Measurements from ENCODE around the gene PARD6B.
"Not testable (repeated sequence)": the region's sequence is repeated elsewhere in the genome, so short reads cannot be mapped to it uniquely, and the experiment has no call there.

PARD6B gene

DNA sequence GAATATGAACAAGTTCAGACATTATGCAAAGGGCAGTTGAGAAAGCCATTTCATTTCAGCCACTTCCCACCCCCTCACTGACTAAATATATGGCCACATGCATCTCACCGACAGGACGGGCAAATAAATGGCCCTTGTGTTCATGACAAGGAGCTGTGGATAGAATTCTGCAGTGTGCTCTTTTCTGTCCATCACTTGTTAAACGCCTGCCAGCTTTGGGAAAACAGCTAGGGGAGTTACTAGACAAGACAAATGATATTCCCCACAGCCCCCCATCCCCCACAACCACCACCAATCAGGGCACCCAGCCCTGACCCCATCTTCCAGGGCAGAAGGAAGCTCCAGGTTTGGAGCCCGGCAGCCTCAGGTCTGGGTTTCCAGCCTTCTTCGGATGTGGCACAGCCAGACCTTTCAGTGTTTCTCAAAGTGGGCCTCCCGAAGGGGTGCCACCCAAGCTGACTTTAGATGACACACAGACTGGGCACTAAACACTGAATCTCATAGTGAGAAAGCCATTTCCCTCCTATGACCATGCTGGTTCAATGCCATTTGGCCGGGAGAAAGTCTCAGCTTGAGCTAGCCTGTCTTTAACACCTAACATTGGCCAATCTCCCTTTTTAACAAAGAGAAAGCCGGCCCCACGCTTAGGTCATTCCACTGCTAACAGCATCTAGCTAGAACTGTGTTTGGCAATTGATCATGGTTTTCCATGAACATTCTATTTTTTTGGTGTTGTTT, 36.1 kb upstream of the PARD6B start:
- no peaks in the 10 kb centered on the region for H3K9me2 ChIP-seq (replicated peaks; ENCODE audit: low read depth, low read length)
- H3K79me2 ChIP-seq (ENCODE audit: insufficient read depth, low read length), result no peaks in the 10 kb centered on the region
- no peak overlapping the region for H2AFZ ChIP-seq (ENCODE audit: low read length)
- no peak overlapping the region for H3K4me2 ChIP-seq (ENCODE audit: low read depth, low read length, poor library complexity, severe bottlenecking)
- H3K9ac ChIP-seq (ENCODE audit: low read depth, low read length, poor library complexity, severe bottlenecking), result no peak overlapping the region
- no peaks in the 10 kb centered on the region for H3K27me3 ChIP-seq (ENCODE audit: insufficient read depth, low read length, poor library complexity, severe bottlenecking)
- no peaks in the 10 kb centered on the region for H3K36me3 ChIP-seq (ENCODE audit: insufficient read depth, low read length)
- no peaks in the 10 kb centered on the region for H4K20me1 ChIP-seq (ENCODE audit: insufficient read depth, low read length, poor library complexity, severe bottlenecking)
- H3K4me1 ChIP-seq (ENCODE audit: insufficient read depth, low read length, poor library complexity, severe bottlenecking), result no peaks in the 10 kb centered on the region
- no peak for TF ChIP-seq EZH2phosphoT487 (IDR thresholded peaks at IDR 0.05; ENCODE audit: borderline replicate concordance)
- TF ChIP-seq, protein P1, sequence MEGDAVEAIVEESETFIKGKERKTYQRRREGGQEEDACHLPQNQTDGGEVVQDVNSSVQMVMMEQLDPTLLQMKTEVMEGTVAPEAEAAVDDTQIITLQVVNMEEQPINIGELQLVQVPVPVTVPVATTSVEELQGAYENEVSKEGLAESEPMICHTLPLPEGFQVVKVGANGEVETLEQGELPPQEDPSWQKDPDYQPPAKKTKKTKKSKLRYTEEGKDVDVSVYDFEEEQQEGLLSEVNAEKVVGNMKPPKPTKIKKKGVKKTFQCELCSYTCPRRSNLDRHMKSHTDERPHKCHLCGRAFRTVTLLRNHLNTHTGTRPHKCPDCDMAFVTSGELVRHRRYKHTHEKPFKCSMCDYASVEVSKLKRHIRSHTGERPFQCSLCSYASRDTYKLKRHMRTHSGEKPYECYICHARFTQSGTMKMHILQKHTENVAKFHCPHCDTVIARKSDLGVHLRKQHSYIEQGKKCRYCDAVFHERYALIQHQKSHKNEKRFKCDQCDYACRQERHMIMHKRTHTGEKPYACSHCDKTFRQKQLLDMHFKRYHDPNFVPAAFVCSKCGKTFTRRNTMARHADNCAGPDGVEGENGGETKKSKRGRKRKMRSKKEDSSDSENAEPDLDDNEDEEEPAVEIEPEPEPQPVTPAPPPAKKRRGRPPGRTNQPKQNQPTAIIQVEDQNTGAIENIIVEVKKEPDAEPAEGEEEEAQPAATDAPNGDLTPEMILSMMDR (conservative IDR thresholded peaks at IDR 0.05; ENCODE audit: low read length), result no peak
- no peak overlapping the region for H3K4me3 ChIP-seq (ENCODE audit: low read length, poor library complexity, severe bottlenecking)
- no peaks in the 10 kb centered on the region for H3F3A ChIP-seq (ENCODE audit: low read depth)
- H3K9me3 ChIP-seq (ENCODE audit: insufficient read depth, low read depth, low read length), result no peaks in the 10 kb centered on the region

DNA sequence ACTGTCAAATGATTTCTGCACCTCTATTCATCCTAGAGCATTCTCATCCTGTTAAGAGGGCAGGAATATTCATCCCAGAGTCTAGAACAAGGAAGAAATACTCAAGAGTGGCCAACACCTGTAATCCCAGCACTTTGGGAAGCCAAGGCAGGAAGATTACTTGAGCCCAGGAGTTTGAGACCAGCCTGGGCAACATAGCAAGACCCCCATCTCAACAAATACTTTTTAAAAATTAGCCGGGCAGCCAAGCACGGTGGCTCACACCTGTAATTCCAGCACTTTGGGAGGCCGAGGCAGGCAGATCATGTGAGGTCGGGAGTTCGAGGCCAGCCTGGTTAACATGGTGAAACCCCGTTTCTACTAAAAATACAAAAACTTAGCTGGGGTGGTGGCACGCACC, 33.1 kb upstream of the PARD6B start:
- not testable (repeated sequence) for H3K4me1 ChIP-seq (ENCODE audit: insufficient read depth, low read length, poor library complexity, severe bottlenecking); H3K9me2 ChIP-seq (replicated peaks; ENCODE audit: low read depth, low read length); H3K27me3 ChIP-seq (ENCODE audit: insufficient read depth, low read length, poor library complexity, severe bottlenecking); H3K9me3 ChIP-seq (ENCODE audit: insufficient read depth, low read depth, low read length); H4K20me1 ChIP-seq (ENCODE audit: insufficient read depth, low read length, poor library complexity, severe bottlenecking); H3K36me3 ChIP-seq (ENCODE audit: insufficient read depth, low read length); H3F3A ChIP-seq (ENCODE audit: low read depth); H3K9ac ChIP-seq (ENCODE audit: low read depth, low read length, poor library complexity, severe bottlenecking); H3K4me2 ChIP-seq (ENCODE audit: low read depth, low read length, poor library complexity, severe bottlenecking); H3K4me3 ChIP-seq (ENCODE audit: low read length, poor library complexity, severe bottlenecking); H3K79me2 ChIP-seq (ENCODE audit: insufficient read depth, low read length); H2AFZ ChIP-seq (ENCODE audit: low read length)

DNA sequence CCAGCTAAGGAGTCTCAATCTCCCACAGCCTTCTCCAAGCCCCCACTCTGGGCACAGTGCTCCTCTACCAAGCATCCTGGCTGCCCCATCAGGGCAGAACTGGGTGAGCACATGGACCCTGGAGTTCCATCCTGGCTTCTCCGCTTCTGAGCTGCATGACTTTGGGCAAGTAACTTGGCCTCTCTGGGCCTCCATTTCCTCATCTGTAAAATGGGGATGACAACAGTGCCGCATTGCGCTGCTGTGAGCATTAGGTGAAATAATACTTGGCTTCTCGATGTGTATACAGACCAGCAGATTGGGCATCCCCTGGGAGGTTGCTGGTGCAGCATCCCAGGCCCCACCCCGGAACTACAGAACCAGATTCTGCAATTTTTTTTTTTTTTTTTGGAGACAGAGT, 31.7 kb upstream of the PARD6B start:
- Histone ChIP-seq H3K9me2 (replicated peaks; ENCODE audit: low read depth, low read length) (no peaks in the 10 kb centered on the region), H4K20me1 (ENCODE audit: insufficient read depth, low read length, poor library complexity, severe bottlenecking) (no peaks in the 10 kb centered on the region), H3K9ac (ENCODE audit: low read depth, low read length, poor library complexity, severe bottlenecking) (no peak overlapping the region), H3K27me3 (ENCODE audit: insufficient read depth, low read length, poor library complexity, severe bottlenecking) (no peaks in the 10 kb centered on the region), H3K79me2 (ENCODE audit: insufficient read depth, low read length) (no peaks in the 10 kb centered on the region), H3K36me3 (ENCODE audit: insufficient read depth, low read length) (no peaks in the 10 kb centered on the region), H3K4me3 (ENCODE audit: low read length, poor library complexity, severe bottlenecking) (no peak overlapping the region), H3K9me3 (ENCODE audit: insufficient read depth, low read depth, low read length) (no peaks in the 10 kb centered on the region), H3K4me1 (ENCODE audit: insufficient read depth, low read length, poor library complexity, severe bottlenecking) (no peaks in the 10 kb centered on the region), H2AFZ (ENCODE audit: low read length) (no peak overlapping the region), H3K4me2 (ENCODE audit: low read depth, low read length, poor library complexity, severe bottlenecking) (no peak overlapping the region), H3F3A (ENCODE audit: low read depth) (no peaks in the 10 kb centered on the region)
- no peak for TF ChIP-seq EZH2phosphoT487 (IDR thresholded peaks at IDR 0.05; ENCODE audit: borderline replicate concordance)
- TF ChIP-seq, protein P1 (conservative IDR thresholded peaks at IDR 0.05; ENCODE audit: low read length), result no peak

All from Loucy (cell line).